NCI-H1930 (cell line): ENCODE data around the gene SPRED2.

Experiments
- DNase-seq, 2 experiments: peaks; one replicate each; lab custom pipeline; 2025; lab: John Stamatoyannopoulos, UW

Gene SPRED2

DNA sequence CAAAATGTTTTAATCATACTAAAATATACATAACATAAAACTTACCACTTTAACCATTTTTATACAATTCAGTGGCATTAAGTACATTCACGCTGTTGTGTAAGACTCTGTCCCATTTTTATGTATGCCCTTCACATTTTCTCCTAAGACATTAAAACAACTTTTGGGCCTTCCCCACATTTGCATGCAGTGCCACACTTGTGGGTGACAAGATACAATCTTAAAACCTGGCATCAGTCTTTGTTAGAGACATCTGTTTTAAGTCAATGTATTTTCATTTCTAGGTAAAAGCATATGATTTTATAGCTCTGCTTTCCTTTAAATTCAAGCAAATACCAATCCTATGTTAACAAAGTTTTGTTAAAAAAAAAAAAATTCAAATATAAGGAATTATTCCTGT is 17.3 kb downstream of the SPRED2 start:
- no peak for DNase-seq

DNA sequence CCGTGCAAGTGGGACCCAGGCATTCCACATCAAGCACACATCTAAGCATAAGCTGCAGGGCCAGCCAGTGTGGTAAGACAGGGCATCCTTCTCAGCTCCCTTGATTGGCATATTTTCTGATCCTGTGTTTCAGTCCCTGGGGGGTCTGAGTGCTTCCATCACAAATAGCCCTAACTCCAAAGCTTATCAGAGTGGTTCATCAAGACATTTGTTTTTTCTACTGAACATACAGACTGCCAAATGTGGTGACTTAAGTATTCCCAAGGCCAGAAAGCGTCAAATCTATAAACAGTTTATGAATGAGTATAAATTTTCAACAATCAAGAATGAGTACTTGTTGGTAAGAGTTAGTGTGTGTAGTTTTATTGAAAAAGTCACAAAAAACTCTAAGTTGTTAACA is 18.8 kb downstream of the SPRED2 start:
- DNase-seq, result no peak

DNA sequence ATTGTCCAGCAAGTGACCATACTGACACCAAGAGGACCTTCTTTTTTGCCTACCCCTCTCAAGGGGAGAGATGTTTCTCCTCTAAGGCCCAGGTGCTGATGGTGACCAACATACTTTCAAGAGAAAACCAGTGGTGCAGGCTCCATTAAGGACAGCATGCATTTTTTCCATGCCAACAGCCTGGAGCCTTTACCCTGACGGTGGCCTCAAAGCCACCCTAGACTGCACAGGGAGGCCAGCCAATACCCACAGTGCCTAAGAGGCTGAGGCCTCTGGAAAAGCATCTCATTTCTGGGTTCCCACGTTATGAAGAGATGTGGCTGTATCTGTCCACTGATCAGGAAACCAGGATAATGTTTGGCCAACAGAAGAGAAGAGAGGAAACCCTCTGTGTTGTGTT is 19.3 kb downstream of the SPRED2 start:
- no peak for DNase-seq

DNA sequence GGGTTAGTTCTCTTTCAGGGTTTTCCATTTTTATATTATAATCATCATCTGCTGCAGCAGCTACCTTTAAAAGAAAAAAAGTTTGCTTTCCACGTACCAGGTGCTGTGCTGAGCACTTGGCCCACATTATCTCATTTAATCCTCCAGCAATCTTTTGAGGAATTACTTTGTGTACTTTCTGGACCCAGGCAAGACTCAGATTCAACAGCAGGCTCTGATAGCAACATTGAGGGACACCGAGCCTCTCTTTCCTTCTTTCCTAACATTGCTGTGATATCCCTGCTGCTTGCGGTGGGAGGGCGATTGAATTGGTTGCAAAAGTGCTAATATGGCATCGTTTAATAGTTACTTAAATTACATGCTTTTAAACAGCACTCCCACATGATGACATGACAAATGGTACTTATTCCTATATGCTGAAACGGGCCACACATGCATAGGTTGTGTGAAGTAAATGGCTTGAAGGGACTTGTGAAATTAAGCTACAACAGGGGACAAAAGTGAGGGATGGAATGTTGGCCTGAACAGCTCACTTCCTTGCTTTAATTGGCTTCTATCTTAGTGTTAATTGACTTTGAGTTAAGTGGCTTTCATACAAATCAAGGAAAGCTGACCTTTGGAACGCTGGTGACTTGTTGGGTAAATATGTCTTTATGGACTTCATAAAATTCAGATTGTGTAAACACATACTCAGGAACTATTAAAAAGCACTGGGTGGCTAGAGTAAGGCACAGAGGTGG is 21.2 kb downstream of the SPRED2 start:
- no peak for DNase-seq

- no peak for DNase-seq
These were observed 23.4 kb downstream of the SPRED2 start for GRCh38 chr2:65409045-65409444.

DNA sequence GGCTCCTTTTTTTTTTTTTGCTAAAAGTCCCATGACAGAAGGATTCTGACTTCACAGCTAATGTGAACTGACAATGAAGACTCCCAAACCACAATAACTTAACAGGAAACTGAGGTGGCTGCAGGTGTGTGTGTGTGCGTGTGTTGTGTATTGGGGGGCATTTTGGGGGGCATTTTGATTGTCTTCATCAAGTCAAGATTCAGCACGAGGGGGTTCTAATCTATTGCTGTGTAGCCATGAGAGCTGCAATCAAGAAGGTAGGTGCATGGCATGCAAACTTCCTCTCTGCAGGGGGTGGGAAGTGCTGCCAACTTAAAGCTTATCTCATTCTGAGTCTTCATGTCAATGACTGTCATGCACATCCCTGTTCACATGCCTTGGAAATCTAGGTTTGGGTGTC is 25.2 kb downstream of the SPRED2 start:
- no peak for DNase-seq

DNA sequence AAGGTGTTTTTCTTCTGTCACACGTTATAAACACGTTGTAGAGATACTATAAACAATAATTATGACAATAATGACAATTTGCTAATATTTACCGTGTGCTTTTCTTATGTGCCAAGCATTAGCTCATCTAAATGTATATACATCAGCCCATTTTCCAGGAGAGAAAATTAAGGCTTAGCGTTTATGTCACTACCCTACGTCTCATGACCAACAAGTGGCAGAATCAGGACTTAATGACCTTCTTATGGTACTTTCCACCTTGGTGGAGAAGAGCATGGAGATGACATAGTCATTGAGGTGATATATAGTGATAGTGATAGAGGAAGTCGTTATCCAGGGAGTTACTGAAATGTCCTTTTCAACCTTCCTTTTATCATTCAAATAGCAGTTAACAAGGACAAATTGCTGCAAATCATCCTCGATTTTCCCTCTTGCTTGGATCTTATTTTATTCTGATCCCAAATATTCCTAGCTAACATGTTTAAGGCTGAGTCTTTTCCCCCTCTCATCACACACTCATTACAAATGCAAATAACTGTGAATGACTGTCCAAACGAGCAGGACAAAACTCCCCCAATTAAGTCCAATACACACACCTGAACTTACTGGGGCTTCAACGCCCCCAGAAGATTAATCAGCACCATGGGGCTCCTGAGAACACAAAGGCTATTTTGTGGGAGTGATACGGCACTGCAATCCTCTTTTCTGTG is 27.3 kb downstream of the SPRED2 start:
- no peak for DNase-seq

DNA sequence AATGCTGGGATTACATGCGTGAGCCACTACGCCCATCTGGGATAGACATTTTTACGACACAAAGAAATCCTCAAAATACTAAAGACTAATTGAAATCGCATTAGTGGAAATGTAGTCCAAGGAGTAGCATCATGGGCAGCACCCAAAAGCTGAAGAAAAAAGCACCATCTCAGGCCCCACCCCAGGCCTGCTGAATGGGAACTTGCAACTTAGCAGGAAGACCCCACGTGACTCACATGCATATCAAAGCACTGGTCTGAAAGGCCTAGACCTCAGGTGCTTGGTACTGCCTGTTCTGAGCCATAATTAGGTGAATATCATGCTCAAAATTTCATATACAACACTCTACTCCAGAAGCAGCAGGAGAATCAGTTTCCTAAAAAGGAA is 28.9 kb downstream of the SPRED2 start:
- DNase-seq, result no peak

- DNase-seq, result no peak
These were observed 29.4 kb downstream of the SPRED2 start for GRCh38 chr2:65402780-65403528.

DNA sequence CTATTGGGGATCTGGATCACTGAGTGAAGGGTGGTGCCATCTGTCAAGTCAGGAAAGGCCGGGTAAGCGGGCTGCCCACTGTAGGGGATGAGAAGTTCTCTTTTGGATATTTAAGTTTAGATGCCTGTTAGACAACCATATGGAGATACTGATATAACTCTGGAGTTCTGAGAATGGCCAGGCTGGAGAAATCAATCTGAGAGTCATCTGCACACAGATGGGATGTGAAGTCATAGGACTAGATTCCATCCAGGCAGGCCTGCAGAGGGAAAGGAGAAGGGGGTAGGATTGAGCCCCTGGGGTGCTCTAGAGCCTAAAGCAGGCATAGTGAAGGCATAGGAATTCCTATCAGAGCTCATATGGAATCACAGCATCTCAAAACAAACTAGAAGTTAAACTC is 30.1 kb downstream of the SPRED2 start:
- no peak for DNase-seq

- DNase-seq, result no peak
These were observed 35.3 kb downstream of the SPRED2 start for GRCh38 chr2:65397122-65397521.

GRCh38 chr2:65396348-65397026 is 35.9 kb downstream of the SPRED2 start:
- DNase-seq, result no peak

DNA sequence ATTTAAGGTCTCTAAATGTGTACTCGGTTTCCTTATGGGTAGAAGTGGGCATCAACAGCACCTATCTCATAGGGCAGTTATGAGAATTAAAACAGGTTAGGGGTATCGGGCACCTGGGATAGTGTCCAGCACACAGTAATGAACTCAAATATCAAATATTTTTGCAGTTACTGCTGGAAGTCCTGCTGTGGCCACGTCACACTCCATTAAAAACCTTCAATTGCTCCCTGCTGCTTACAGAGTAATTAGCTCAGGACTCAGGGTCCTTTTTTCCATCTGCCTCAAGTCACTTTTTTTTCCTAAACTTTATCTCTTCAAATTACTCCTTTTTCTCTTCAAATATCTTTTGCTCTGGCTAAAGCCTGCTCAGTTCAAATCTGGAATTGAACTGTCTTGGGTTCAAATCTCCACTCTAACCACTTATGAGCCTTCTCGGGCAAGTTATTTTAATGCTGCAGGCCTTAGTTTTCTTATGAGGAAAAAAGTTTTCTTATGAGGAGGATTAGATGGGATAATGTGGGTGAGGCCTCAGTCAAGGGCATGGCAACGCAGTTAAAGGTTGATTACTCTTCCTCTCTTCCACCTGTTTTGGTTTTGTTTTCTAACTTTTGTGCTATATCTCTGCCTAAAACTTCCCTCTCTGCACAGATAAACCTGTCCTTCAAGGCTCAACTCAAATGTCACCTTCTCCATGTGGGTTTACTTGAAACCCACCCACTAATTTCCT is 36.6 kb downstream of the SPRED2 start:
- DNase-seq, result no peak

GRCh38 chr2:65393743-65394422 is 38.5 kb downstream of the SPRED2 start:
- no peak for DNase-seq

- no peak for DNase-seq
These were observed 39.4 kb downstream of the SPRED2 start for GRCh38 chr2:65393046-65393445.

DNA sequence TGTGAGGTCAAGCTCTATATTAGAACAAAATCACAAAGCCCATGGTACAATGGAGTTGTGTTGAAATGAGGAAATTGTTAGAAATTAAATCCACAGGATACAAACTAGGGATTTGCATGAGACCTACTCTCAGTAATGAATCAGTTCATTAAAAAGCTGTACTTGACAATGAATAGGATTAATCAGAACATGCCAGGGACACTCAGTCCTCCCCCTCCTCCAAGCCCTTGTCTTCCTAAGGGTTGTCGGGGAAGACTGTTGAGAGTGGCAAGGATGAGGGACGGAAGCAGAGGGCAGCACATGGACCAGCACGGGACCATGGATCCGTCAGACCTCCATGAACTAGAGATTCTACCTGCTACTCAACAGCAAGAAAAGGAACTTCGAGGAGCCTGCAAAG is 39.8 kb downstream of the SPRED2 start:
- DNase-seq, result no peak

- no peak for DNase-seq
These were observed 42.3 kb downstream of the SPRED2 start for GRCh38 chr2:65390134-65390533.

- DNase-seq, result no peak
These were observed 42.9 kb downstream of the SPRED2 start for GRCh38 chr2:65389476-65389875.

- no peak for DNase-seq
These were observed 43.6 kb downstream of the SPRED2 start for GRCh38 chr2:65388596-65389390.

DNA sequence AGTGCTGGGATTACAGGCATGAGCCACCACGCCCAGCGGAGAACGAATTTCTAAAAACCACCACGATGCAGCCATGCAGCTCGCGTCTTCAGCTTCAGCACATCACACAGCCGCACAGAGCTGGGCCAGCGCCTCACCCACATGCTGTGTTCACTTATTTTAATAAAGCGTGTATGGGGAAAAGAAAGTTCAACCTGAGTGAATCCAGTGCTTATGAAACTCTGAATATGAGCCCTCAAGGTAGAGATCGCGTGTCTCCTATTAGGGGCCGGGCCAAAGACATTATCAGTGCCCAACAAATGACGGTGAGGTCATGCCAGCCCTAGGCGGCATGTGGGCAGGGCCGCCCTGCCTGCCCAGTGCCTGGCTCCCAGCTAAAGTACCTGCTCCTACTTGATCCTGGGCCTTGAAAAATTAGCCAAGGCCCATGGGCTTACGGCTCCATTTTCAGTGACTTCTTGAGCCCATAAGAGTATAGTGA is 44.3 kb downstream of the SPRED2 start:
- DNase-seq, result no peak
